GM21423 (cell line): ENCODE measurements around the gene CCDC86.

ENCODE experiments used
- ATAC-seq: cut with Tn5 transposase; IDR thresholded peaks from one replicate; pipeline ENCODE4 v1.9.1; 2021; ENCODE audit warnings: mild to moderate bottlenecking, moderate library complexity; ENCODE audit not compliant: unreplicated experiment

Gene CCDC86

GRCh38 chr11:60889869-60890311 lies 48.0 kb downstream of the CCDC86 start:
- ATAC-seq = no peak

GRCh38 chr11:60890696-60891095 lies 48.8 kb downstream of the CCDC86 start:
- no peak for ATAC-seq

GRCh38 chr11:60891103-60891741 lies 49.3 kb downstream of the CCDC86 start:
- ATAC-seq = no peak

- no peak for ATAC-seq
These were observed 53.8 kb downstream of the CCDC86 start for GRCh38 chr11:60895687-60896086.

GRCh38 chr11:60897496-60897895 lies 55.6 kb downstream of the CCDC86 start:
- ATAC-seq = no peak

- no peak for ATAC-seq
These were observed 57.4 kb downstream of the CCDC86 start for GRCh38 chr11:60899046-60899936.

- no peak for ATAC-seq
These were observed 58.1 kb downstream of the CCDC86 start for GRCh38 chr11:60899977-60900376.
